ENCODE results near the gene KRT6B. TPM values are rescaled to one million over a fixed set of nuclear protein-coding genes. Genes with fewer than 3 reads are reported as not detected.

The KRT6B gene
- total RNA-seq, 2 donors from 2014 or later: not detected

- WGBS, 2 donors: 55 to 63% methylated on average over 3 of the region's 3 CpGs
- no peaks in the 10 kb centered on the region for H3K9me3 ChIP-seq
- no peak overlapping the region for H3K4me3 ChIP-seq
- no peaks in the 10 kb centered on the region for H3K36me3 ChIP-seq (replicated peaks in 1 of 2; ENCODE audit: insufficient read depth in 1 of 2, low read depth in 2 of 2)
- no peak for DNase-seq
- intact Hi-C loops (cut with DNase I): no loop called here
- H3K4me1 ChIP-seq: no peaks in the 10 kb centered on the region
- TF ChIP-seq, protein P1, sequence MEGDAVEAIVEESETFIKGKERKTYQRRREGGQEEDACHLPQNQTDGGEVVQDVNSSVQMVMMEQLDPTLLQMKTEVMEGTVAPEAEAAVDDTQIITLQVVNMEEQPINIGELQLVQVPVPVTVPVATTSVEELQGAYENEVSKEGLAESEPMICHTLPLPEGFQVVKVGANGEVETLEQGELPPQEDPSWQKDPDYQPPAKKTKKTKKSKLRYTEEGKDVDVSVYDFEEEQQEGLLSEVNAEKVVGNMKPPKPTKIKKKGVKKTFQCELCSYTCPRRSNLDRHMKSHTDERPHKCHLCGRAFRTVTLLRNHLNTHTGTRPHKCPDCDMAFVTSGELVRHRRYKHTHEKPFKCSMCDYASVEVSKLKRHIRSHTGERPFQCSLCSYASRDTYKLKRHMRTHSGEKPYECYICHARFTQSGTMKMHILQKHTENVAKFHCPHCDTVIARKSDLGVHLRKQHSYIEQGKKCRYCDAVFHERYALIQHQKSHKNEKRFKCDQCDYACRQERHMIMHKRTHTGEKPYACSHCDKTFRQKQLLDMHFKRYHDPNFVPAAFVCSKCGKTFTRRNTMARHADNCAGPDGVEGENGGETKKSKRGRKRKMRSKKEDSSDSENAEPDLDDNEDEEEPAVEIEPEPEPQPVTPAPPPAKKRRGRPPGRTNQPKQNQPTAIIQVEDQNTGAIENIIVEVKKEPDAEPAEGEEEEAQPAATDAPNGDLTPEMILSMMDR (IDR thresholded peaks at IDR 0.05): no peak
- no peak for TF ChIP-seq POLR2A (IDR thresholded peaks at IDR 0.05)
- no peak for ATAC-seq
- no peak overlapping the region for H3K27ac ChIP-seq
- H3K27me3 ChIP-seq: no peaks in the 10 kb centered on the region
Measured at GRCh38 chr12:52445876-52446275, 6.1 kb downstream of the KRT6B start.

GRCh38 chr12:52444647-52445595, 7.0 kb downstream of the KRT6B start:
- 43 to 46% methylated on average over 10 of the region's 10 CpGs for WGBS, 2 donors

DNA sequence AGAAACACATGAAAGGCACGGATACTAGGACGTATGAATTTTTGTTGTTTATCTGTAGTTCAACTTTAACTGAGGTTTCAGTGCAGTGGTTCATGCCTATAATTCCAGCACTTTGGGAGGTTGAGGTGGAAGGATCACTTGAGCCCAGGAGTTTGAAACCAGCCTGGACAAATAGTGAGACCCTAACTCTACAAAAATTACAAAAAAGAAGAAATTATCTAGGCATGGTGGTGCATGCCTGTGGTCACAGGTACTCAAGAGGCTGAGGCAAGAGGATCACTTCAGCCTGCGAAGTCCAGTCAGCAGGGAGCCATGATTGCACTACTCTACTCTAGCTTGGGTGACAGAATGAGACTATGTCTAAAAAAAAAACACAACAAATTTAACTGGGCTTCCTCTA, 8.0 kb downstream of the KRT6B start:
- DNase-seq (no peak), ATAC-seq (no peak)
- no peak overlapping the region for H3K4me3 ChIP-seq
- 76 to 89% methylated on average over 3 of the region's 3 CpGs for WGBS, 2 donors
- intact Hi-C loops (cut with DNase I): no loop called here
- H3K4me1 ChIP-seq: no peaks in the 10 kb centered on the region
- TF ChIP-seq, protein P1 (IDR thresholded peaks at IDR 0.05): no peak
- TF ChIP-seq POLR2A (IDR thresholded peaks at IDR 0.05): no peak
- H3K27ac ChIP-seq: peak overlapping the region in 1 of 4 donors; percentile 54
- no peaks in the 10 kb centered on the region for H3K27me3 ChIP-seq
- no peaks in the 10 kb centered on the region for H3K9me3 ChIP-seq
- no peaks in the 10 kb centered on the region for H3K36me3 ChIP-seq (replicated peaks in 1 of 2; ENCODE audit: insufficient read depth in 1 of 2, low read depth in 2 of 2)

More at GRCh38 chr12:52444647-52445595, 7.0 kb downstream of the KRT6B start:
- Histone ChIP-seq H3K27ac (peak overlapping the region in 2 of 4 donors; percentile 48 to 54), H3K4me3 (no peak overlapping the region), H3K9me3 (no peaks in the 10 kb centered on the region), H3K4me1 (no peaks in the 10 kb centered on the region), H3K36me3 (replicated peaks in 1 of 2; ENCODE audit: insufficient read depth in 1 of 2, low read depth in 2 of 2) (no peaks in the 10 kb centered on the region), H3K27me3 (no peaks in the 10 kb centered on the region)
- intact Hi-C loops (cut with DNase I): no loop called here
- ATAC-seq (peak; percentile 45), DNase-seq (no peak)
- TF ChIP-seq, protein P1 (IDR thresholded peaks at IDR 0.05): no peak
- no peak for TF ChIP-seq POLR2A (IDR thresholded peaks at IDR 0.05)

GRCh38 chr12:52442600-52443061, 9.3 kb downstream of the KRT6B start:
- TF ChIP-seq, protein P1 (IDR thresholded peaks at IDR 0.05): no peak
- TF ChIP-seq POLR2A (IDR thresholded peaks at IDR 0.05): no peak
- DNase-seq (peak; percentile 20 to 48 (median 34)), ATAC-seq (peak; percentile 28)
- H3K36me3 ChIP-seq (replicated peaks in 1 of 2; ENCODE audit: insufficient read depth in 1 of 2, low read depth in 2 of 2): no peaks in the 10 kb centered on the region
- intact Hi-C loops (cut with DNase I): no loop called here
- H3K9me3 ChIP-seq: no peaks in the 10 kb centered on the region
- H3K27me3 ChIP-seq: no peaks in the 10 kb centered on the region
- no peak overlapping the region for H3K4me3 ChIP-seq
- H3K27ac ChIP-seq: no peak overlapping the region
- WGBS, 2 donors: 52 to 54% methylated on average over 6 of the region's 6 CpGs
- H3K4me1 ChIP-seq: no peaks in the 10 kb centered on the region
